ENCODE data around the gene TMOD2.

Gene TMOD2

DNA sequence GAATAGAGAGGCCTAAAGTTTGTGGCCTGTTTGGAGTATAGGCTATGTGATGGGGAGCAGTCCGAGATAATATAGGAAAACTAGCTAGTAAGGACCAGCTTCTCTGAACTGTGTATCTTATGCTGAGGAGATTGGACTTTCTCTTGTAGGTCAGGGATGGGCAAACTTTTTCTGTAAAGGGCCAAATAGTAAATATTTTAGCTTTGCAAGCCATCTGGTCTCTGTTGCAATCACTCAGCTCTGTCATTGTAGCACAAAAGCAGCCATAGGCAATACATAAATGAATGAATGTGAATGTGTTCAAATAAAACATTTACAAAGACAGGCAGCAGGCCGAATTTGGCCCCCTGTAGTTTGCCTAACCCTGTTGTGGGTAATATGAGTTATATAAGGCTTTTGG lies 102.6 kb downstream of the TMOD2 start:
- no peak overlapping the region for H3K4me3 ChIP-seq (ENCODE audit: low read depth, low read length)
- no peak for DNase-seq (ENCODE audit: low read depth)
- TF ChIP-seq, protein P1, sequence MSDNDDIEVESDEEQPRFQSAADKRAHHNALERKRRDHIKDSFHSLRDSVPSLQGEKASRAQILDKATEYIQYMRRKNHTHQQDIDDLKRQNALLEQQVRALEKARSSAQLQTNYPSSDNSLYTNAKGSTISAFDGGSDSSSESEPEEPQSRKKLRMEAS (IDR thresholded peaks at IDR 0.05; ENCODE audit: low read depth, low read length) = no peak
- TF ChIP-seq POLR2A (IDR thresholded peaks at IDR 0.05; ENCODE audit: extremely low read depth, insufficient read length) = no peak

DNA sequence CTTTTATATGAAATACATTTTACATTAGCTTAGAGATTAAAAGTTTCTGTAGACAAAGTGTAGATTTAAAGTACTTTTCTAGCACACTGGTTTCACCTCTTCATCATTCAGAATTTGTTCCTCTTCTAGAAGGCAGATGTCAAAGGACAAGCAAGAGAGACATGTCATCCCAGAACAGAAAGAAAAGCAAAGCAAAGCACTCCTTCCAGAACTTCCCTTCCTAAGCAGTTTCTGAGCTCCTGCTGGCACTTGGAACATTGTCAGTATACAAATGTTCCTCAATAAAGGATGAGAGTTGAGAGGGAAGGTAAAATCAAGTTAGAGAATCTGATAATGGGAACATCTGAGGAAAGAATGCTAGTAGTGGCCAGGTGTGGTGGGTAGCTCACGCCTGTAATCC lies 104.2 kb downstream of the TMOD2 start:
- TF ChIP-seq POLR2A (IDR thresholded peaks at IDR 0.05; ENCODE audit: extremely low read depth, insufficient read length) (no peak), MYC (IDR thresholded peaks at IDR 0.05; ENCODE audit: low read depth, low read length) (no peak)
- TF ChIP-seq, protein P2, sequence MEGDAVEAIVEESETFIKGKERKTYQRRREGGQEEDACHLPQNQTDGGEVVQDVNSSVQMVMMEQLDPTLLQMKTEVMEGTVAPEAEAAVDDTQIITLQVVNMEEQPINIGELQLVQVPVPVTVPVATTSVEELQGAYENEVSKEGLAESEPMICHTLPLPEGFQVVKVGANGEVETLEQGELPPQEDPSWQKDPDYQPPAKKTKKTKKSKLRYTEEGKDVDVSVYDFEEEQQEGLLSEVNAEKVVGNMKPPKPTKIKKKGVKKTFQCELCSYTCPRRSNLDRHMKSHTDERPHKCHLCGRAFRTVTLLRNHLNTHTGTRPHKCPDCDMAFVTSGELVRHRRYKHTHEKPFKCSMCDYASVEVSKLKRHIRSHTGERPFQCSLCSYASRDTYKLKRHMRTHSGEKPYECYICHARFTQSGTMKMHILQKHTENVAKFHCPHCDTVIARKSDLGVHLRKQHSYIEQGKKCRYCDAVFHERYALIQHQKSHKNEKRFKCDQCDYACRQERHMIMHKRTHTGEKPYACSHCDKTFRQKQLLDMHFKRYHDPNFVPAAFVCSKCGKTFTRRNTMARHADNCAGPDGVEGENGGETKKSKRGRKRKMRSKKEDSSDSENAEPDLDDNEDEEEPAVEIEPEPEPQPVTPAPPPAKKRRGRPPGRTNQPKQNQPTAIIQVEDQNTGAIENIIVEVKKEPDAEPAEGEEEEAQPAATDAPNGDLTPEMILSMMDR (IDR thresholded peaks at IDR 0.05; ENCODE audit: low read depth, low read length) = no peak
- TF ChIP-seq, protein P1 (IDR thresholded peaks at IDR 0.05; ENCODE audit: low read depth, low read length) = no peak
- no peak overlapping the region for H3K4me3 ChIP-seq (ENCODE audit: low read depth, low read length)
- DNase-seq (ENCODE audit: low read depth) = no peak

DNA sequence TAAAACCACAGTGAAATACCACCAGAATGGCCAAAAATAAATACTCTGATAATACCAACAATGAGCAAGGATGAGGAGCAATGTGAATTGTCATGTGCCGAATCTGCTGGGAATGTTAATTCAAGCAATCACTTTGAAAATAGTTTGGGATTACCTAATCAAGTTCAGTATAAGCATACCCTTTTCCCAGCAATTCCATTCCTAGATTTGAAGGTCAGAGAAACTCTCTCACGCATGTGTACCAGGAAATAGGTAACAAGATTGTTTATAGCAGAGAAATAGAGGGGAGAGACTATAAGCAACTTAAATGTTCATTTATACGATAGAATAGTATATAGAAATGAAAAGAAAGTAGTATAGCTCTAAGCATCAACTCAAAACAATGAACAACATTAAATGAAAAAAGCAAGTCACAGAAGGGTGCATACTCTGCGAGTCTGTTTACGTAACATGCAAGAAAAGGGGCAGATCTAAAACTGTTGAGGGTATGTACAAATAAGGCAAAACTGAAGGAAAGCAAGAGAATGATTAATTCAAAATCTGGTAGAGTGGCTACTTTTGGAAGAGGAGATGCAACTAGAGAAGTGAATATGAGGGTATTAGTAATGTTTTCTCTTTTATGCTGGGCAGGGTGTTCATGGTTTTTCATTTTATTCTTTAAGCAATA lies 105.5 kb downstream of the TMOD2 start:
- DNase-seq (ENCODE audit: low read depth) = no peak
- no peak overlapping the region for H3K4me3 ChIP-seq (ENCODE audit: low read depth, low read length)
- TF ChIP-seq MYC (IDR thresholded peaks at IDR 0.05; ENCODE audit: low read depth, low read length) (no peak), POLR2A (IDR thresholded peaks at IDR 0.05; ENCODE audit: extremely low read depth, insufficient read length) (no peak)
- TF ChIP-seq, protein P2 (IDR thresholded peaks at IDR 0.05; ENCODE audit: low read depth, low read length) = no peak
- TF ChIP-seq, protein P1 (IDR thresholded peaks at IDR 0.05; ENCODE audit: low read depth, low read length) = no peak

DNA sequence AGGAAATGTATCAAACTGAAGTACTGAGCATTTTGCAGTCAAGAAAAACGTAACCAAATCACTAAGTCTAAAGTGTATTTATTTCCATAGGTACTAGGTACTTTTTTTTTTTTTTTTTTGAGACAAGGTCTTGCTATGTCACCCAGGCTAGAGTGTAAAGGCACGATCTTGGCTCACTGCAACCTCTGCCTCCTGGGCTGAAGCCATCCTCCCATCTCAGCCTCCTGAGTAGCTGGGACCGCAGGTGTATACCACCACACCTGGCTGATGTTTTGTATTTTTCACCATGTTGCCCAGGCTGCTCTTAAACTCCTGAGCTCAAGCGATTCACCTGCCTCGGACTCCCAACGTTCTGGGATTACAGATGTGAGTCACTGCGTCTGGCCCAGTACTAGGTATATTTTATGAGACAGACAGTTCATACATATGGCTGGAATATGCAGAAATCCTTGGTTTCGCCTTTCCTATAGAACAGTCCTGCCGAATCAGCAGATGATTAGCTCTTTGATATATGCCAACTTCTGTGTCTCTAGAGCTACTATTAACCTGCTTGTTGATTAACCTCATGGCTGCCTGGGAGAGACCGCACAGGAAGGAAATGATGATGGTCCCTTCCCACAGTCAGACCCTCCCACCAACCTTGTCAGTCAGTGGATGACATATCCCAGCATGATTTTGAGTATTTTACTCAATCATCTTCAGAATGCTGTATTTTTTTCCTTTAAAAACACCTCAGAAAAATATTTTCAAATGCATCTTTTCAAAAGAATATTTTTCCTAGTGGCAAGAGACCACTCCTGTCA lies 110.4 kb downstream of the TMOD2 start:
- peak; percentile 46 for DNase-seq (ENCODE audit: low read depth)
- TF ChIP-seq, protein P2 (IDR thresholded peaks at IDR 0.05; ENCODE audit: low read depth, low read length) = no peak
- no peak for TF ChIP-seq MYC (IDR thresholded peaks at IDR 0.05; ENCODE audit: low read depth, low read length)
- no peak for TF ChIP-seq POLR2A (IDR thresholded peaks at IDR 0.05; ENCODE audit: extremely low read depth, insufficient read length)
- TF ChIP-seq, protein P1 (IDR thresholded peaks at IDR 0.05; ENCODE audit: low read depth, low read length) = peak; percentile 42; the same call in 1 of the 2 replicates
- H3K4me3 ChIP-seq (ENCODE audit: low read depth, low read length) = no peak overlapping the region

DNA sequence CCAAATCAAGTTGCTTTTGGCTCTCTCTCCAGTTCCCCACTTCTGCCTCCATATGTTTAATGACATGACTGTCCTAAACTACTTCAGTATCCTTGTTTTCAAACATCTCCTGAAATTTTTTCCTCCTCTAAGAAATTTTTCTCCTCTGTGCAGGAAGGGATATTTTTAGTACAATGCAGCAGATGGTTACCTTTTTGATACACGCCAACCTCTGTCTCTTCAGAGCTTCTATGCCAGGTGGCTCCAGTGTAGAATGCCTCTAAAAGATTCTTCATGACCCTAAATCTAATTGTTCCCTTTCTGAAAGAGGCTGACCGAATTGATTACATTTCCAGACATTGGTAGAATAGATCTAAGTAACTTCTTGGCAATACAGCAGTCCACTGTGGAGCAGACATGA lies 111.7 kb downstream of the TMOD2 start:
- DNase-seq (ENCODE audit: low read depth) = no peak
- H3K4me3 ChIP-seq (ENCODE audit: low read depth, low read length) = no peak overlapping the region
- TF ChIP-seq POLR2A (IDR thresholded peaks at IDR 0.05; ENCODE audit: extremely low read depth, insufficient read length) = no peak
- TF ChIP-seq, protein P2 (IDR thresholded peaks at IDR 0.05; ENCODE audit: low read depth, low read length) = no peak
- TF ChIP-seq MYC (IDR thresholded peaks at IDR 0.05; ENCODE audit: low read depth, low read length) = no peak
- TF ChIP-seq, protein P1 (IDR thresholded peaks at IDR 0.05; ENCODE audit: low read depth, low read length) = no peak
